Hepatocyte (in vitro differentiated cells): Measurements from ENCODE around the gene AIFM2.

Experiments
- CTCF ChIP-seq: fragments of 200-600 bp; sonication (generic); IDR thresholded peaks from 2 replicates; pipeline ENCODE4 v1.5.1; 2016; ENCODE audit warnings: antibody characterized with exemption, mild to moderate bottlenecking; ENCODE audit not compliant: poor library complexity
- EZH2 ChIP-seq: fragments of 200-600 bp; sonication (generic); IDR thresholded peaks from 2 replicates; pipeline ENCODE4 v1.6.1; 2016; ENCODE audit warnings: antibody characterized with exemption, mild to moderate bottlenecking, borderline replicate concordance
- EZH2phosphoT487 ChIP-seq: fragments of 200-600 bp; sonication (generic); IDR thresholded peaks from one replicate; pipeline ENCODE4 v1.6.1; 2018; ENCODE audit warnings: antibody characterized with exemption, mild to moderate bottlenecking, low read depth, moderate library complexity; ENCODE audit not compliant: unreplicated experiment, severe bottlenecking

- no peak for TF ChIP-seq CTCF
- TF ChIP-seq EZH2phosphoT487 = no peak
- no peak for TF ChIP-seq EZH2
Observed at GRCh38 chr10:70144372-70145110, 11.9 kb upstream of the AIFM2 start.
